ENCODE data around the gene SMPD2. TPM values are rescaled to one million over a fixed set of nuclear protein-coding genes. Genes with fewer than 3 reads are reported as not detected.

SMPD2 gene
- total RNA-seq, 1 experiment from 2014 or later, result 50.0 TPM

DNA sequence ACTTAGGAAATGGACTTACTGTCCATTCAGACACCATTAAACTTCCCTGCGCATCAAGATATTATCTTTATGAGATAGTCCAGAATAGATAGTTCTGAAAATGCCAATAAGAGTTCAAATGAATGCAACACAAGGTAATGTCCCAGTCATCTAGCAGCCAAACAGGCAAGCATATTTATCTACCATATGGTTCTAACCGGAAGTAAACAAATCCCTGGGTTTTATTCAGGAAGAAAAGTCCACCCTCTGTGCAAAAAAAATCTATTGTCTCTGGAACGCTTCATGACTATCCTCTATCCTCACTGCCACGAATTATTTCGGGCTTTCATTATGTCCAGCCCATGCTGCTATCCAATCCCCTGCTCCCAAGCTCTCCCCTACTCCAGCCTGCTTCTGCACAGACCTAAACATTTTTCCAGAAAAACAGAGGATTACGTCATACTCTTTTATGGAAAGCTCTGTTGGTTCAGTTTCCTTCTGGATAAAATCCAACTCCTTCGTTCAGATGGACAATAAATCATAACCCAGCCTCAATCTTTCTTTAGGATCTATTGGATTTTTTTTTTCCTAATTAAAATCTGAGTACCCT is 11.5 kb upstream of the SMPD2 start:
- DNase-seq (ENCODE audit: low read depth, low spot score) (no peak), ATAC-seq (no peak)
- BruUV-seq (replicated peaks), result no TSS peak
- H3K36me3 ChIP-seq (ENCODE audit: control insufficient read depth, insufficient read depth, low read length), result no peaks in the 10 kb centered on the region
- intact Hi-C loops (cut with micrococcal nuclease; ENCODE audit: unreplicated experiment), result no loop called here
- TF ChIP-seq POLR2AphosphoS5 (IDR thresholded peaks at IDR 0.05; ENCODE audit: low read depth, low read length), result no peak
- TF ChIP-seq, protein P1, sequence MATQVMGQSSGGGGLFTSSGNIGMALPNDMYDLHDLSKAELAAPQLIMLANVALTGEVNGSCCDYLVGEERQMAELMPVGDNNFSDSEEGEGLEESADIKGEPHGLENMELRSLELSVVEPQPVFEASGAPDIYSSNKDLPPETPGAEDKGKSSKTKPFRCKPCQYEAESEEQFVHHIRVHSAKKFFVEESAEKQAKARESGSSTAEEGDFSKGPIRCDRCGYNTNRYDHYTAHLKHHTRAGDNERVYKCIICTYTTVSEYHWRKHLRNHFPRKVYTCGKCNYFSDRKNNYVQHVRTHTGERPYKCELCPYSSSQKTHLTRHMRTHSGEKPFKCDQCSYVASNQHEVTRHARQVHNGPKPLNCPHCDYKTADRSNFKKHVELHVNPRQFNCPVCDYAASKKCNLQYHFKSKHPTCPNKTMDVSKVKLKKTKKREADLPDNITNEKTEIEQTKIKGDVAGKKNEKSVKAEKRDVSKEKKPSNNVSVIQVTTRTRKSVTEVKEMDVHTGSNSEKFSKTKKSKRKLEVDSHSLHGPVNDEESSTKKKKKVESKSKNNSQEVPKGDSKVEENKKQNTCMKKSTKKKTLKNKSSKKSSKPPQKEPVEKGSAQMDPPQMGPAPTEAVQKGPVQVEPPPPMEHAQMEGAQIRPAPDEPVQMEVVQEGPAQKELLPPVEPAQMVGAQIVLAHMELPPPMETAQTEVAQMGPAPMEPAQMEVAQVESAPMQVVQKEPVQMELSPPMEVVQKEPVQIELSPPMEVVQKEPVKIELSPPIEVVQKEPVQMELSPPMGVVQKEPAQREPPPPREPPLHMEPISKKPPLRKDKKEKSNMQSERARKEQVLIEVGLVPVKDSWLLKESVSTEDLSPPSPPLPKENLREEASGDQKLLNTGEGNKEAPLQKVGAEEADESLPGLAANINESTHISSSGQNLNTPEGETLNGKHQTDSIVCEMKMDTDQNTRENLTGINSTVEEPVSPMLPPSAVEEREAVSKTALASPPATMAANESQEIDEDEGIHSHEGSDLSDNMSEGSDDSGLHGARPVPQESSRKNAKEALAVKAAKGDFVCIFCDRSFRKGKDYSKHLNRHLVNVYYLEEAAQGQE (IDR thresholded peaks at IDR 0.05; ENCODE audit: insufficient read depth in 1 of 2, low read depth in 2 of 2, low read length in 1 of 2), result no peak
- TF ChIP-seq SIN3A (IDR thresholded peaks at IDR 0.05; ENCODE audit: borderline replicate concordance, insufficient read depth, low read depth, low read length), result no peak
- TF ChIP-seq TCF7L2 (IDR thresholded peaks at IDR 0.05; ENCODE audit: low read depth, low read length), result no peak
- TF ChIP-seq, protein P2, sequence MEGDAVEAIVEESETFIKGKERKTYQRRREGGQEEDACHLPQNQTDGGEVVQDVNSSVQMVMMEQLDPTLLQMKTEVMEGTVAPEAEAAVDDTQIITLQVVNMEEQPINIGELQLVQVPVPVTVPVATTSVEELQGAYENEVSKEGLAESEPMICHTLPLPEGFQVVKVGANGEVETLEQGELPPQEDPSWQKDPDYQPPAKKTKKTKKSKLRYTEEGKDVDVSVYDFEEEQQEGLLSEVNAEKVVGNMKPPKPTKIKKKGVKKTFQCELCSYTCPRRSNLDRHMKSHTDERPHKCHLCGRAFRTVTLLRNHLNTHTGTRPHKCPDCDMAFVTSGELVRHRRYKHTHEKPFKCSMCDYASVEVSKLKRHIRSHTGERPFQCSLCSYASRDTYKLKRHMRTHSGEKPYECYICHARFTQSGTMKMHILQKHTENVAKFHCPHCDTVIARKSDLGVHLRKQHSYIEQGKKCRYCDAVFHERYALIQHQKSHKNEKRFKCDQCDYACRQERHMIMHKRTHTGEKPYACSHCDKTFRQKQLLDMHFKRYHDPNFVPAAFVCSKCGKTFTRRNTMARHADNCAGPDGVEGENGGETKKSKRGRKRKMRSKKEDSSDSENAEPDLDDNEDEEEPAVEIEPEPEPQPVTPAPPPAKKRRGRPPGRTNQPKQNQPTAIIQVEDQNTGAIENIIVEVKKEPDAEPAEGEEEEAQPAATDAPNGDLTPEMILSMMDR (IDR thresholded peaks at IDR 0.05), result no peak
- H3K4me1 ChIP-seq (ENCODE audit: control insufficient read depth, insufficient read depth, low read length), result peaks cover 9% of the 10 kb centered on the region; the same call in 1 of the 2 replicates
- H3K27me3 ChIP-seq (ENCODE audit: control insufficient read depth, insufficient read depth, low read length), result no peaks in the 10 kb centered on the region
- ChIA-PET POLR2A (interaction anchor here (0.7 kb wide), 2 partner anchors 19 to 27 kb away, joined by 4 to 13 read pairs; partner anchors contain the start of gene MICAL1), CTCF (no interaction called here)
- in situ Hi-C loops (cut with HindIII; ENCODE audit: low pct_unique_long_range_greater_than_20kb, low sequenced_read_pairs), result no loop called here
- H3K27ac ChIP-seq (ENCODE audit: low read length), result no peak overlapping the region
- no peaks in the 10 kb centered on the region for H3K9me3 ChIP-seq (ENCODE audit: control insufficient read depth, insufficient read depth, low read depth, low read length)
- H3K4me3 ChIP-seq (ENCODE audit: low read depth in 2 of 2, low read length in 2 of 2), result no peak overlapping the region

DNA sequence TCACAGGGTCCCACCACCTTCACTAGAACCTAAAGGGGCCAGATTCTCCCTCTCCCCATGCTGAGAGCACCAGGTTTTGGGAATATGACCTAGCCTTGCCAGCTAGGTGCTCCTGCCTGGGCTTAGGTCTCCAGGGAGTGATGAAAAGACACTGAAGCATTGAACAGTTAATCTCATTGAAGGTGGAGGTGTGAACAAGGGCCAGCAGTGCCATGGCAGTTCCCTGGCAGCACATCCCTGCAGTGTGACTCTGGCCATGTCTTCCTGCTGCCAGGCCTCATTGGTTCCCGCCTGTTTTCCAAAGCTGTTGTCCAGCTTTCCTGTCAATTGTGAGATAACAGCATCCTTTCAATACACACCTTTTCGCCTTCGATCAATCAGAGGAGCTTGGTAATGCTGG is 11.0 kb upstream of the SMPD2 start:
- Histone ChIP-seq H3K27me3 (ENCODE audit: control insufficient read depth, insufficient read depth, low read length) (no peaks in the 10 kb centered on the region), H3K4me1 (ENCODE audit: control insufficient read depth, insufficient read depth, low read length) (peaks cover 4% of the 10 kb centered on the region; the same call in 1 of the 2 replicates), H3K36me3 (ENCODE audit: control insufficient read depth, insufficient read depth, low read length) (no peaks in the 10 kb centered on the region), H3K27ac (ENCODE audit: low read length) (no peak overlapping the region), H3K4me3 (ENCODE audit: low read depth in 2 of 2, low read length in 2 of 2) (no peak overlapping the region), H3K9me3 (ENCODE audit: control insufficient read depth, insufficient read depth, low read depth, low read length) (no peaks in the 10 kb centered on the region)
- POLR2A ChIA-PET, result interaction anchor here (0.7 kb wide), 1 partner anchor 20 kb away, joined by 4 read pairs; no protein-coding TSS in a partner anchor
- ATAC-seq, result no peak
- in situ Hi-C loops (cut with HindIII; ENCODE audit: low pct_unique_long_range_greater_than_20kb, low sequenced_read_pairs), result no loop called here
- no peak for TF ChIP-seq POLR2AphosphoS5 (IDR thresholded peaks at IDR 0.05; ENCODE audit: low read depth, low read length)
- TF ChIP-seq, protein P2 (IDR thresholded peaks at IDR 0.05), result no peak
- TF ChIP-seq SIN3A (IDR thresholded peaks at IDR 0.05; ENCODE audit: borderline replicate concordance, insufficient read depth, low read depth, low read length), result no peak
- TF ChIP-seq TCF7L2 (IDR thresholded peaks at IDR 0.05; ENCODE audit: low read depth, low read length), result no peak
- TF ChIP-seq, protein P1 (IDR thresholded peaks at IDR 0.05; ENCODE audit: insufficient read depth in 1 of 2, low read depth in 2 of 2, low read length in 1 of 2), result no peak
- DNase-seq (ENCODE audit: low read depth, low spot score), result no peak
- no TSS peak for BruUV-seq (replicated peaks)
- CTCF ChIA-PET, result no interaction called here
- intact Hi-C loops (cut with micrococcal nuclease; ENCODE audit: unreplicated experiment), result no loop called here
